GM21737 (cell line): Measurements from ENCODE around the gene FAM171A2.

Experiments
- ATAC-seq: cut with Tn5 transposase; IDR thresholded peaks from one replicate; pipeline ENCODE4 v1.9.1; 2021; ENCODE audit warnings: mild to moderate bottlenecking, moderate library complexity; ENCODE audit not compliant: unreplicated experiment

FAM171A2 gene

GRCh38 chr17:44324092-44324570 is 39.5 kb downstream of the FAM171A2 start:
- peak; percentile 8 for ATAC-seq

- no peak for ATAC-seq
These were observed 40.1 kb downstream of the FAM171A2 start for GRCh38 chr17:44323359-44324091.

DNA sequence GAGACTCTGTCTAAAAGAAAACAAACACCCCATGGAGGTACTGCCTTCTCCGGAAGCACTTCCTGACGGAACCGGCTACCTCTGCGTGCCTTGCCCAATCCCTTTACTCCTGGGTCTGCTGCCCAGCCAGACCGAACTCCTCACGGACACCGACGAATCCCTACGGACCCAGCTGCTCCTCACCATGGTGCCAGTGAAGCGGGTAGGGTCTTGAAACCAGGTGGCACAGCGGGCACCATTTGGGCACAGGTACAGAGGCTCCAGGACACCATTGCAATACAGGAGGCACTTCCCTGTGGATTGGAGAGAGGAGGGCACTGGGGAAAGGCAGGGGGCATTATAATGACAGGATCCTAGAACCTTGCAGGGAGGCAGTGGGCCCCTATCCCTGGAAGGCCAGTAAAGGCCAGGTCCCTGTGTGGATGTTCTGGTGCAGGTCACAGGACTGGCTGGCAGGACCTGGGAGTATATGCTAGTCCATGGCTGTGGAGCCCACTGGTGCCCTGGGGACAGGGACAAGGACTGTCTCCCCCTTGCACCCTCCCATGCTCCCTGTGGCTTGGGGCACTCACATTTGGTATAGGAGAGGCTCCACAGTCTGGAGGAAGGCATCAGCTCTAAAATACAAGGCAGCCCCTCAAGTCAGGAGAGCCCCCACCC is 41.3 kb downstream of the FAM171A2 start:
- no peak for ATAC-seq

- no peak for ATAC-seq
These were observed 42.2 kb downstream of the FAM171A2 start for GRCh38 chr17:44321246-44322120.

DNA sequence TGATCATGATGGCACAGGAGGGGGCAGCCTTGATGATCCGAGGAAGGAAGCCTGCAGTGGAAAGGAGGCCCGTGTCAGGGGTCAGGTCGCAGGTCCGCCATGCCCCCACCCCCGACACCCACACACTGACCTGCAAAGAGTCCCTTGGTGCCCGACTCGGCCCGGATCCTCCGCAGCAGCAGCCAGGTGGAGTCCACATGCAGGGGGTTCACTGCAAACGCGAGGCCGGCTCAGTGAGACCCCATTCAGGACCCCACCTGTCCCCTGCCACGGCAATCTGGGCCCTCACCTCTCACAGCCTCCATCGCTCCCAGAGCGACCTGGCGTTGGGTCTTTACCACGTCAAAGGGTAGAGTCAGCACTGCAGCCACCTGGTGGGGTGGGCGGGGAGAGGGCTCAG is 43.6 kb downstream of the FAM171A2 start:
- no peak for ATAC-seq

GRCh38 chr17:44318077-44318892 is 45.4 kb downstream of the FAM171A2 start:
- ATAC-seq = no peak

- ATAC-seq = no peak
These were observed 46.1 kb downstream of the FAM171A2 start for GRCh38 chr17:44317545-44317944.

DNA sequence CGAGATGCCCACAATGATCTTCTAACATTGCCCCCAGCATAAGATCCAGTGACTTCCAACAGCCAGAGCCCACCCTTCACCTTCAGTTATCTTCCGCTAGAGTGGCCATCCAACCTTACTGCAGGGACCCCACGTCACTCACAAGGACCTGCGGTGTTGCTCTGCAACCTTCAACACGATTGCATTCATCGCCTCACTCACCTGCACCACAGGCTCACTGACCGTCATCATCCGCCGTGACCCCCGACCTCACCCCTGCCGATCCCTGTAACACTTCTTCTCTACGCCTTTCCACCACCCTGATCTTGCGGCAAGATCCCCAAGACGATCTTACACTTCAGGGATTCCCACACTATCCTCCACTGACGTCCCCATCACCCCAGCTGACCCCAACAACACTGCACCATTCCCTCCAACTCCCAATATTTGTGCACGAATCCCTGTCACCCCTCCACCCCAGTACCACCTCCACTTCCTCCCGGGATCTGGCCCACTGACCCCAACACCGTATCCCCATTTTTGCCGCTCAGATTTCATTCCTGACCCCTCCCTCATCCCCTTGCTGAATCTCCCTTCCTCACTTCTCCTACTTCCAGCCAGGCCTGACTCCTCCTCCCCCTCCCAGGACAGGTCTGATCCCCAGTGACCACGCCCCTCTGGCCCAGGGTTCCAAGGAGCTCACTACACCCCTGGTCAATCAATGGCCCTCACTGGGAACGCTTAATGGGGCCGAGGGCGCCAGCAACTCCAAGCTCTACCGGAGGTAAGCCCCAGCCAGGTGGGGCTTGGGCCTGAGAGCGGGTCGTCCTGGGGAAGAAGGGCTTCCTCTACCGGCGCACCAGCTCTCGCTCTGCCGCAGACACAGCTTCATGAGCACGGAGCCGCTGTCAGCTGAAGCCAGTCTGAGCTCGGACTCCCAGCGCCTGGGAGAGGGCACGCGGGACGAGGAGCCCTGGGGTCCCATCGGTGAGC is 47.6 kb downstream of the FAM171A2 start:
- no peak for ATAC-seq

DNA sequence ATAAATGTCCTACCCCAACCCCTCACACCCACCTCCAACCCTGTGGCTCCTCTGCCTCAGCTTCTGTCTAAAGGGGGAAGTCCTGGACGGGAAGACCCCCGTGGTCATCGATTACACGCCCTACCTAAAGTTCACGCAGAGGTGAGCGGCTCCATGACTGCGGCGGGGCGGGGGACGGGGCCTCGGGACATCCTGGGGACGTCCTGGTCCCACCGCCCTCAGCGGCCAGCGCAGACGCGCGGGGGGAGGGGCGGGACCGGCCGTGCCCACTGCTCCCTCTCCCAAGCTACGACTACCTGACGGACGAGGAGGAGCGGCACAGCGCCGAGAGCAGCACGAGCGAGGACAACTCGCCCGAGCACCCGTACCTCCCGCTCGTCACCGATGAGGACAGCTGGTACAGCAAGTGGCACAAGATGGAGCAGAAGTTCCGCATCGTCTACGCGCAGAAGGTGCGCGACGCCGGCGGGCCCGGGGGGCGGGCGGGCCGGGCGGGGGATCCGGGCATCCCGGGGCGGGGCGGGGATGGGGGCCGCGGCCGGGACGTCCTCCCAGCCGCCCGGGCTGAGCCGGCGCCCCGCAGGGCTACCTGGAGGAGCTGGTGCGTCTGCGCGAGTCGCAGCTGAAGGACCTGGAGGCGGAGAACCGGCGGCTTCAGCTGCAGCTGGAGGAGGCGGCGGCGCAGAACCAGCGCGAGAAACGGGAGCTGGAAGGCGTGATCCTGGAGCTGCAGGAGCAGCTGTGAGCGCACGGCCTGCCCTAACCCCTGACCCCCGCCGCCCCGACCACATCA is 48.6 kb downstream of the FAM171A2 start:
- no peak for ATAC-seq

GRCh38 chr17:44314524-44314868 is 49.2 kb downstream of the FAM171A2 start:
- ATAC-seq = no peak

DNA sequence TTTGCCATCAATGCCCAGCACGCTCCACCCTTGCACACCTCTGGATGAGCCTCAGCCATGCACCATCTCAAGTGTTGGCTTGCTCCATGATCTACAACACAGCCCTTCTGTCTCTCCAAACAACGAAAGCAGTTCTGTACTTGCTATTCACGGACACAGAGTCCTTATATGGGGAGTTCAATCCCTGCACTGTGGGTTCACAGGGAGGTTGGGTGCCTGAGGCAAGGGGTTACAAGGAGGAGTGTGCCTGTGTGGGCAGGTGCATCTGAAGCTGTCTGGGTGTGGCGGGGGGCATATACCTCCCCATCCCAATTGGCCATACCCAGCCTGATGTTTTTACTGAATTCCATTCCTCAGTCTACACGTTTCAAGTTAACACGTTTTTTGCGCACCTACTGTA is 49.6 kb downstream of the FAM171A2 start:
- ATAC-seq = no peak

DNA sequence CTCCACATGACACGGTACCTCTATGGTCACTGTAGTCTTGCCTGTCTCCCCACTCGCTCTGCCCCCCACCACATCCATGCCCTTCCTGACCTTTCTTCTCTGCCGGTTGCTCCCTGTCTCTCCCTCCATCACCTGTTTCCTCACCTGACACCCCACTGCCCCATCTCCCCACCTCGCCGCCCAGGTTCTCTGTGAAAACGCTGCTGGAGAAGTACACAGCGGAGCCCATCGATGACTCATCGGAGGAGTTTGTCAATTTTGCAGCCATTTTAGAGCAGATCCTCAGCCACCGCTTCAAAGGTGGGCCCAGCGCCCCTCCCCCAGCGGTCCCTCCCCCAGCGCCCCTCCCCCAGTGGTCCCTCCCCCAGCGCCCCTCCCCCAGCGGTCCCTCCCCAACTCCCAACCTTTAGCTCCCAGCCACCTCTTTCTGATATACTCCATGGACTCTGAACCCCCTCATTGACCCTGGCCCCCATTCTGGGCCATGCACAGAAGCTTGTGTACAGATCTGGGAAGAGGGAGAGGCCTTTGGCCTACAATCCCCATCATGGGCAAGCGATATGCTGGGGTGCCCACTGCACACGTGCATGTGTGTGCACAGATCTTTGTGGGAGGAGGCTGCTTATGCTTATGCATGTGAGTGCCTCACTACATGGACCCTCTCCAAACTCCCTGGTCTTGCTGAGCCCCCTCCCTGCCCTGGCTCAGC is 51.1 kb downstream of the FAM171A2 start:
- ATAC-seq = no peak

DNA sequence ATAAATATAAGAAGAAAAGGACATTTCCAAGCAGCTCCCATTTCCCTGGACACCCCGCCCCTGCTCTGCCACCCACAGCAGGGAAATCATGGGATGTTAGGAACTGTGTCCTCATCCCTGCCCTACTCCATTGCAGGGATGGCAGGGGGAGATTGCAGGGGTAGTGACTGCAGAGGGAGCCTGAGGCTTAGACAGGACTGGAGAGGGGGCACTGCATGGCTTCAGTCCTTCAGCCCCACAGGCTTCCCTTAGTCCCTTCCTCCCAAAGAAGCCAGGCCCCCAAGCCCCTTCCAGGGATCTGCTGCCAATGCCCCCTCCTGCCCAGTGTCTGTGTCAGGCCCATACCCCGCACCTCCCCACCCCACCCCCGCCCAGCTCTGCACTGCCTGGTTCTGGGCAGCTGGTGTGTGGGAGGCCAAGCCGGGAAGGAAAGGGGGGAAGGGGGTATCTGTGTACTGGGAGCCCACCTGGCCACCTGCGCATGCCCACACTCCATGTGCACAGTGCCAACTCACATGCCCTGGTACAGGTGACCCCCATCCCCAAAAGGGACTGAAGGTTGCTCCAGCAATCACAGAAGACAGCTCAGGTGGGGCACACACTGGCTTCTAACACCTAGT is 52.0 kb downstream of the FAM171A2 start:
- no peak for ATAC-seq

GRCh38 chr17:44310609-44311376 is 52.9 kb downstream of the FAM171A2 start:
- ATAC-seq = no peak

DNA sequence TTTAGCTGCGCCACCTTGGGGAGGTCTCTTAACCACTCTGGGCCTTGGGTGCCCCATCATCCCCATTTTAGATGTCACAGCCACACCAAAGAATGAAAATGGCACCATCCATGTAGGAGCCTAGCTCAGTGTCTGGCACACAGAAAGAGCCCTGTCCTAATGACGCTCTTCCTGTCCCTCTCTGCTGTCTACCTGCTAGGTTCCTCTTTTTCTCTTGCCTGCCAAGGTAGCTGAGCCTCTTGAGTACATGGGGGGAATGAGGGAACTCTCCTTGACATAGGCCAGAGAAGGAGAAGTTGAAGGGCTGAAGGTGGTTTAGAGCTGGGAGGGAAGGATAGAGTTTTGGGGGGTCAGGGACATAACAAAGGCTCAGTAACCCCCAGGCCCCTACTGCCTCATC is 53.5 kb downstream of the FAM171A2 start:
- ATAC-seq = no peak

DNA sequence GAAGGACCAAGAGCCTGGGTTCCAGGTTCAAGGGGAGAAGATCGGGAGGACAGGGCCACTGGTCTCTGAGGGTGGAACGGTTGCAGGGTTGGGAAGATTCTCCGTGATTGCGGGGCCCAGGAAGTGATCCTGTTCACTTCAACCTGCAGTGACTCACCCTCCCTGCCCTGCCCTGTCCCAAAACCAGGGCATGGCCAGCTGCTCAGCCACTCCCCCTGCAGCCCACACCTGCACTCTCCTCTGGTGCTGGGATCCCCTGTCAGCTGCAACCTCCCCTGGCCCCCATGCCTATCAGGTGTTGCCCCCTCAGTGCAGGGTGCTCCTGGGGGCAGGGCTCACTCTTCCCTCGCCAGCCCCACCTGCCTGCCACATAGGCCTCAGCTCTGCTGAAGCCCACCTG is 54.2 kb downstream of the FAM171A2 start:
- ATAC-seq = no peak

GRCh38 chr17:44308865-44309264 is 54.8 kb downstream of the FAM171A2 start:
- ATAC-seq = no peak
